Left lung (tissue), 10 donors: Measurements from ENCODE around the gene ADPRS. TPM values are rescaled to one million over a fixed set of nuclear protein-coding genes. Genes with fewer than 3 reads are reported as not detected.

Experiments
- ATAC-seq: fragments of 200-7000 bp; cut with Tn5 transposase; one replicate; pipeline ENCODE4 v1.9.1; 2020; ENCODE audit warnings: moderate library complexity
- DNase-seq, 4 donors: peaks; one replicate each; pipeline ENCODE4 v3.0.0-alpha.2; 2013 to 2020
- H3K27ac ChIP-seq, 2 donors: fragments of 200-600 bp; sonication (generic) in 1 of 2; one replicate each; pipeline versions ENCODE4 v1.5.0 to v1.8.0; 2020 to 2021
- H3K27me3 ChIP-seq, 2 donors: fragments of 200-600 bp; sonication (generic) in 1 of 2; one replicate each; pipeline versions ENCODE4 v1.5.0 to v1.8.0; 2020 to 2021
- H3K36me3 ChIP-seq, 2 donors: fragments of 200-600 bp; sonication (generic) in 1 of 2; one replicate each; pipeline versions ENCODE4 v1.5.0 to v1.8.0; 2020 to 2021
- H3K4me1 ChIP-seq, 2 donors: fragments of 200-600 bp; one replicate each; pipeline ENCODE4 v1.8.0; 2021
- H3K4me3 ChIP-seq, 2 donors: fragments of 200-600 bp; sonication (generic) in 1 of 2; one replicate each; pipeline versions ENCODE4 v1.5.0 to v1.8.0; 2020 to 2021; ENCODE audit warnings: mild to moderate bottlenecking in 1 of 2
- H3K9me3 ChIP-seq, 2 donors: fragments of 200-600 bp; sonication (generic) in 1 of 2; one replicate each; pipeline versions ENCODE4 v1.5.0 to v1.8.0; 2020 to 2021
- intact Hi-C, 2 donors: fragments of 100-400 bp; cut with DNase I; formaldehyde crosslinking; loops; one replicate each; pipeline versions ENCODE4 v1.11.2 to v1.14.2; 2022
- polyA plus RNA-seq, 6 donors: library from polyadenylated mRNA; unstranded; fragments of 120-200 nt; gene quantifications; one replicate each; pipeline ENCODE4 v1.2.1, GENCODE V29; 2013; ENCODE audit not compliant: insufficient read length in 6 of 6
- total RNA-seq, 2 donors: library from RNA; stranded (reverse); fragmentation: NEBNext Ultra II Directional; extraction: Animal tissue kit (Norgen Biotek cat#: 25700); gene quantifications; one replicate each; pipeline ENCODE4 v1.2.1, GENCODE V29; 2021
- TF ChIP-seq, protein P1 (sequence below), 2 donors: fragments of 200-600 bp; sonication (generic) in 1 of 2; IDR thresholded peaks; one replicate each; pipeline versions ENCODE4 v1.5.0 to v1.8.0; 2021; ENCODE audit warnings: antibody characterized with exemption in 2 of 2
- donor health status: DM: no; HTN: yes; CAD: no.
- donor health status: DM: no; HTN: no; CAD: no.

The ADPRS gene
- total and polyA plus RNA-seq, 8 donors: 26.3 to 30.4 (median 28.4) TPM

DNA sequence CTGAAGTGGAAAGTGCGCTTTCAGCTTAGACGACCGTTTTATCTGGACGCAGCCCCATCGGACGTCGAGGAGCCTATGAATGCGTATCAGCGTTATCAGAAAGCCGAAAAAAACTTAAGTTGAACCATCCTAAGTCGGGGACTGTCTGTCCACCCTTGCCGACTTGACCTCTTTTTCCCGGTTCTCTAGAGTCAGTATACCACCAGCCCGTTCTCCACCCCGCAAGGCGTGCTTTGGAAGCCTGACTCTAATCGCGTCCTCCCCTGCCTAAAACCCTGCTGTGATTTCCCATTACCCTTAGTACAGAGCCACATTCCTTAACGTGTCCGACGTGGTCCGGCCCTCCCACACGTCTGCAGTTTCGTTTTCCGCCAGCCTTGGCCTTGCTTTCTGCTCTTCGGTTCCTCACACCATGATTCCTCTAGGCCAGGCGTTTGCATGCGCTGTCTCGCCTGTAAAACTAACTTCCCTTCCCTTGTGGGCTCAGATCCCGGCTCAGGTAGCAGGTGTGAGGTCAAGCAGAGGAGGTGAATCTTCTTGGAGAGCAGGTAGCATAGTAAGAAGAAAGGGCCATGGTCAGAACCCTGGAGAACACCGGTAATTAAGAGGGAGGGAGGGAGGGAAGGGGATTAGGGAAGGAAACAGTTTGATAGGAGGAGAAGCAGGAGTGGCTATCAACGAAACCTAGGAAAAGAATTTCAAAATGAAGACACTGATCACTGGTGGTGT, 865 bp downstream of the ADPRS start:
- intact Hi-C loops: no loop called here
- Histone ChIP-seq H3K9me3 (no peaks in the 10 kb centered on the region), H3K4me1 (peaks cover 4 to 40% of the 10 kb centered on the region in 2 donors), H3K36me3 (peaks cover 4 to 39% of the 10 kb centered on the region in 2 donors), H3K4me3 (peak overlapping the region; percentile 93 to 99), H3K27me3 (peaks cover 0 to 7% of the 10 kb centered on the region in 2 donors), H3K27ac (peak overlapping the region; percentile 89 to 92)
- TF ChIP-seq, protein P1, sequence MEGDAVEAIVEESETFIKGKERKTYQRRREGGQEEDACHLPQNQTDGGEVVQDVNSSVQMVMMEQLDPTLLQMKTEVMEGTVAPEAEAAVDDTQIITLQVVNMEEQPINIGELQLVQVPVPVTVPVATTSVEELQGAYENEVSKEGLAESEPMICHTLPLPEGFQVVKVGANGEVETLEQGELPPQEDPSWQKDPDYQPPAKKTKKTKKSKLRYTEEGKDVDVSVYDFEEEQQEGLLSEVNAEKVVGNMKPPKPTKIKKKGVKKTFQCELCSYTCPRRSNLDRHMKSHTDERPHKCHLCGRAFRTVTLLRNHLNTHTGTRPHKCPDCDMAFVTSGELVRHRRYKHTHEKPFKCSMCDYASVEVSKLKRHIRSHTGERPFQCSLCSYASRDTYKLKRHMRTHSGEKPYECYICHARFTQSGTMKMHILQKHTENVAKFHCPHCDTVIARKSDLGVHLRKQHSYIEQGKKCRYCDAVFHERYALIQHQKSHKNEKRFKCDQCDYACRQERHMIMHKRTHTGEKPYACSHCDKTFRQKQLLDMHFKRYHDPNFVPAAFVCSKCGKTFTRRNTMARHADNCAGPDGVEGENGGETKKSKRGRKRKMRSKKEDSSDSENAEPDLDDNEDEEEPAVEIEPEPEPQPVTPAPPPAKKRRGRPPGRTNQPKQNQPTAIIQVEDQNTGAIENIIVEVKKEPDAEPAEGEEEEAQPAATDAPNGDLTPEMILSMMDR (IDR thresholded peaks at IDR 0.05): no peak
- DNase-seq: peak in 1 of 4 donors; percentile 72
- peak; percentile 29 for ATAC-seq

DNA sequence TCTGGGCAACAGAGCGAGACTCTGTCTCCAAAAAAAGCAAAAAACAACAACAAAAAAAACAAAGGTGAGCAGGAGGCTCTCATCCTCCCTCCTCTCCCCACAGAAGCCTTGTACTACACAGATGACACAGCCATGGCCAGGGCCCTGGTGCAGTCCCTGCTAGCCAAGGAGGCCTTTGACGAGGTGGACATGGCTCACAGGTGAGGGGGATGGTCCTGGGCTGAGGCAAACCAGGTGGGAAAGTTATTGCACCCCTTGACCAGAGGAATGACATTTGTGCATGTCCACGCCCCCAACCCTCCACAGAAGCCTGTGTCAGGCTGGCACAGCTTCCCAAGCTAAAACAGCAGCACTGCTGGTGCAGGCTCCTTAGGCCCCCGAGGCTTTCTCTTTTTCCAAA, 2.4 kb downstream of the ADPRS start:
- Histone ChIP-seq H3K36me3 (peaks cover 4 to 54% of the 10 kb centered on the region in 2 donors), H3K9me3 (no peaks in the 10 kb centered on the region), H3K27me3 (no peaks in the 10 kb centered on the region), H3K4me1 (peaks cover 11 to 53% of the 10 kb centered on the region in 2 donors), H3K27ac (no peak overlapping the region), H3K4me3 (no peak overlapping the region)
- TF ChIP-seq, protein P1 (IDR thresholded peaks at IDR 0.05): no peak
- no peak for DNase-seq
- no peak for ATAC-seq
- intact Hi-C loops: no loop called here

DNA sequence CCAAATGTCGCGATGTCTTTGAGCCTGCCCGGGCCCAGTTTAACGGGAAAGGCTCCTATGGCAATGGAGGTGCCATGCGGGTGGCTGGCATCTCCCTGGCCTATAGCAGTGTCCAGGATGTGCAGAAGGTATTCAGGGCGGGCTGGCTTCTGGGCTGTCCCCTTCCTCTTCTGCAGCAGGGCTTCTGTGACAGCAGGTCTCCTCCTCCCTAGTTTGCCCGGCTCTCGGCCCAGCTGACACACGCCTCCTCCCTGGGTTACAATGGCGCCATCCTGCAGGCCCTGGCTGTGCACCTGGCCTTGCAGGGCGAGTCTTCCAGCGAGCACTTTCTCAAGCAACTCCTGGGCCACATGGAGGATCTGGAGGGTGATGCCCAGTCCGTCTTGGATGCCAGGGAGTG, 3.0 kb downstream of the ADPRS start:
- no peak overlapping the region for H3K27ac ChIP-seq
- ATAC-seq: no peak
- peaks cover 11 to 58% of the 10 kb centered on the region in 2 donors for H3K4me1 ChIP-seq
- H3K27me3 ChIP-seq: no peaks in the 10 kb centered on the region
- intact Hi-C loops: no loop called here
- H3K9me3 ChIP-seq: no peaks in the 10 kb centered on the region
- H3K36me3 ChIP-seq: peaks cover 4 to 57% of the 10 kb centered on the region in 2 donors
- no peak for DNase-seq
- TF ChIP-seq, protein P1 (IDR thresholded peaks at IDR 0.05): no peak
- no peak overlapping the region for H3K4me3 ChIP-seq

DNA sequence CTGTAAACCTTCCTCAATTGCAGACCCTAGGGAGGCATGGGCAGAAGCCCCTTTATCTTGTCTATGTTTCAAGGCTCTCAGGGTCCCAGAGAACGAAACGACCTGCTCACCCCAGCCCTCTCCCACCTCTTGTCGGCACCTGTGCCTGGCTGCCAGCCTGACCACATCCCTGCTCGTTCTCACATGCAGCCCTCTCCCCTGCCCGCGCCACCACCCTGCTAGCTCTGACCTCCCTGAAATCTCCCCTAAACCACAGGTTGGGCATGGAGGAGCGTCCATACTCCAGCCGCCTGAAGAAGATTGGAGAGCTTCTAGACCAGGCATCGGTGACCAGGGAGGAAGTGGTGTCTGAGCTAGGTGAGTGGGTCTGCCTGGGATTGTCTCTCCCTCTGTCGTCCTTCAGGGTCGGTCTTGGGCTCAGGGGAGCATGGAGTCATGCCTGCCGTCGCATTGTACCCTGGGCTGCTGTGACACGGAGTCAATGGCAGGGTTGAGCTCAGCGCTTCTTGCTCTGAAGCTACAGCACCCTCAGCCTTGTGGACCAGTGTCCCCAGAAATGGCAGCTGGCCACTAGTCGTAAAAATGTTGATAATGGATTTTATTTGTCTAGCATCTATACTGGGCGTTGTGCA, 3.6 kb downstream of the ADPRS start:
- DNase-seq (no peak), ATAC-seq (no peak)
- TF ChIP-seq, protein P1 (IDR thresholded peaks at IDR 0.05): no peak
- intact Hi-C loops: no loop called here
- Histone ChIP-seq H3K27me3 (no peaks in the 10 kb centered on the region), H3K36me3 (peaks cover 4 to 59% of the 10 kb centered on the region in 2 donors), H3K4me1 (peaks cover 11 to 63% of the 10 kb centered on the region in 2 donors), H3K27ac (no peak overlapping the region), H3K4me3 (no peak overlapping the region), H3K9me3 (no peaks in the 10 kb centered on the region)

DNA sequence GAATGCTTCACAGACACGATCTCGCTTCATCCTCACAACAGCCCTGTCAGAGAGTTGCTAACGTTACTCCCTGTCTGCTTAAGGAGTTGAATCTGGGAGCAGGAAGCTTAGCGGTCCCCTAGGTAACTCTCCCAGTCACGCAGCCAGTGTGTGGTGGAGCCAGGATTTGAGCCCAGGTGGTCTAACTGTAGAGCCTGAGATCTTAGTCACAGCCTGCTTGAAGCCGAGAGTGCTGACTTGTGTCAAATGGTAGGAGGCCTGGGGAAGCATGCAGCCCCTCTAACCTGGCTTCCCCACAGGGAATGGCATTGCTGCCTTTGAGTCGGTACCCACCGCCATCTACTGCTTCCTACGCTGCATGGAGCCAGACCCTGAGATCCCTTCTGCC, 4.1 kb downstream of the ADPRS start:
- TF ChIP-seq, protein P1 (IDR thresholded peaks at IDR 0.05): no peak
- intact Hi-C loops: no loop called here
- Histone ChIP-seq H3K36me3 (peaks cover 4 to 61% of the 10 kb centered on the region in 2 donors), H3K4me1 (peaks cover 11 to 63% of the 10 kb centered on the region in 2 donors), H3K9me3 (no peaks in the 10 kb centered on the region), H3K4me3 (no peak overlapping the region), H3K27ac (no peak overlapping the region), H3K27me3 (no peaks in the 10 kb centered on the region)
- ATAC-seq (no peak), DNase-seq (no peak)
